ENCODE measurements around the gene APLN.

The APLN gene

GRCh38 chrX:129654652-129655546 lies at the start of gene APLN:
TSS of gene APLN (minus strand) at chrX:129654956. CDS start at chrX:129654630, 326 bp downstream.
- no peak for DNase-seq (ENCODE audit: low spot score)

GRCh38 chrX:129704491-129704890 lies 49.7 kb upstream of the APLN start:
- no peak for DNase-seq (ENCODE audit: low spot score)

GRCh38 chrX:129701624-129702069 lies 46.9 kb upstream of the APLN start:
- DNase-seq (ENCODE audit: low spot score), result no peak

GRCh38 chrX:129700536-129700935 lies 45.8 kb upstream of the APLN start:
- no peak for DNase-seq (ENCODE audit: low spot score)

- no peak for DNase-seq (ENCODE audit: low spot score)
Measured at GRCh38 chrX:129698150-129698549, 43.4 kb upstream of the APLN start.

- DNase-seq (ENCODE audit: low spot score), result no peak
Measured at GRCh38 chrX:129697204-129697829, 42.6 kb upstream of the APLN start.

- no peak for DNase-seq (ENCODE audit: low spot score)
Measured at GRCh38 chrX:129696463-129697155, 41.9 kb upstream of the APLN start.

GRCh38 chrX:129695937-129696336 lies 41.2 kb upstream of the APLN start:
- DNase-seq (ENCODE audit: low spot score), result no peak

- DNase-seq (ENCODE audit: low spot score), result no peak
Measured at GRCh38 chrX:129695535-129695934, 40.8 kb upstream of the APLN start.

GRCh38 chrX:129694805-129695204 lies 40.0 kb upstream of the APLN start:
- no peak for DNase-seq (ENCODE audit: low spot score)

- DNase-seq (ENCODE audit: low spot score), result no peak
Measured at GRCh38 chrX:129693354-129693753, 38.6 kb upstream of the APLN start.

GRCh38 chrX:129690435-129690834 lies 35.7 kb upstream of the APLN start:
- DNase-seq (ENCODE audit: low spot score), result no peak

GRCh38 chrX:129689796-129690195 lies 35.0 kb upstream of the APLN start:
- DNase-seq (ENCODE audit: low spot score), result no peak

- no peak for DNase-seq (ENCODE audit: low spot score)
Measured at GRCh38 chrX:129688097-129688496, 33.3 kb upstream of the APLN start.

- DNase-seq (ENCODE audit: low spot score), result no peak
Measured at GRCh38 chrX:129686422-129686948, 31.7 kb upstream of the APLN start.

- no peak for DNase-seq (ENCODE audit: low spot score)
Measured at GRCh38 chrX:129682979-129683378, 28.2 kb upstream of the APLN start.

GRCh38 chrX:129679901-129680300 lies 25.1 kb upstream of the APLN start:
- no peak for DNase-seq (ENCODE audit: low spot score)

- peak; percentile 4 for DNase-seq (ENCODE audit: low spot score)
Measured at GRCh38 chrX:129678614-129679195, 23.9 kb upstream of the APLN start.

- DNase-seq (ENCODE audit: low spot score), result no peak
Measured at GRCh38 chrX:129667412-129667811, 12.7 kb upstream of the APLN start.

- no peak for DNase-seq (ENCODE audit: low spot score)
Measured at GRCh38 chrX:129665916-129666644, 11.3 kb upstream of the APLN start.

- no peak for DNase-seq (ENCODE audit: low spot score)
Measured at GRCh38 chrX:129663171-129663570, 8.4 kb upstream of the APLN start.
